NK-92 (cell line): ENCODE data around the gene SLC30A10.
"Not testable (repeated sequence)": the region's sequence is repeated elsewhere in the genome, so short reads cannot be mapped to it uniquely, and the experiment has no call there.

Experiments
- DNase-seq: peaks from one replicate; lab custom pipeline; 2025; ENCODE audit not compliant: unreplicated experiment; lab: John Stamatoyannopoulos, UW

SLC30A10 gene

DNA sequence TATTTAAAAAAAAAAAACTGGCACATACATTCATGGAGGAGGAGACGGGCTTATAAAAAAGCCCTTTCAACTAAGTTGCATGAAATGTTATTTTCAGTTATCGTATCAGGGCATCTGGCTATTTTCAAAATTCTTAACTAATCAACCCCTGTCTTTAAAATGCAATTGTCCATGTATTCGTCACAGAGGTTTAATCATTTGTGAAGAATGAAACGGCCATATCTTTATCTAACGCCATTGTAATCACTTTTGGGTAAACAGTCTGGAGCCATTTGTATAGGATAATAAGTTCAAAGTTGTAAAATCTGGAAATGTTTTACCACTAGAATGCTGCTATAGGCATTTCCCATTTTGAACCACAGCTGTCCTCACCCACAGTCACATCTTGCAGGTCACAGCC is 30.4 kb downstream of the SLC30A10 start:
- no peak for DNase-seq

DNA sequence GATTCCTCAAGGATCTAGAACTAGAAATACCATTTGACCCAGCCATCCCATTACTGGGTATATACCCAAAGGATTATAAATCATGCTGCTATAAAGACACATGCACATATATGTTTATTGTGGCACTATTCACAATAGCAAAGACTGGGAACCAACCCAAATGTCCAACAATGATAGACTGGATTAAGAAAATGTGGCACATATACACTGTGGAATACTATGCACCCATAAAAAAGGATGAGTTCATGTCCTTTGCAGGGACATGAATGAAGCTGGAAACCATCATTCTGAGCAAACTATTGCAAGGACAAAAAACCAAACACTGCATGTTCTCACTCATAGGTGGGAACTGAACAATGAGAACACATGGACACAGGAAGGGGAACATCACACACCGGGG is 36.1 kb downstream of the SLC30A10 start:
- not testable (repeated sequence) for DNase-seq

DNA sequence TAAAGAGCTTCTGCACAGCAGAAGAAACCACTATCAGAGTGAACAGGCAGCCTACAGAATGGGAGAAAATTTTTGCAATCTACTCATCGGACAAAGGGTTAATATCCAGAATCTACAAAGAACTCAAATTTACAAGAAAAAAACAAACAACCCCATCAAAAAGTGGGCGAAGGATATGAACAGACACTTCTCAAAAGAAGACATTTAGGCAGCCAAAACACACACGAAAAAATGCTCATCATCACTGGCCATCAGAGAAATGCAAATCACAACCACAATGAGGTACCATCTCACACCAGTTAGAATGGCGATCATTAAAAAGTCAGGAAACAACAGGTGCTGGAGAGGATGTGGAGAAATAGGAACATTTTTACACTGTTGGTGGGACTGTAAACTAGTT is 36.5 kb downstream of the SLC30A10 start:
- DNase-seq: not testable (repeated sequence)

DNA sequence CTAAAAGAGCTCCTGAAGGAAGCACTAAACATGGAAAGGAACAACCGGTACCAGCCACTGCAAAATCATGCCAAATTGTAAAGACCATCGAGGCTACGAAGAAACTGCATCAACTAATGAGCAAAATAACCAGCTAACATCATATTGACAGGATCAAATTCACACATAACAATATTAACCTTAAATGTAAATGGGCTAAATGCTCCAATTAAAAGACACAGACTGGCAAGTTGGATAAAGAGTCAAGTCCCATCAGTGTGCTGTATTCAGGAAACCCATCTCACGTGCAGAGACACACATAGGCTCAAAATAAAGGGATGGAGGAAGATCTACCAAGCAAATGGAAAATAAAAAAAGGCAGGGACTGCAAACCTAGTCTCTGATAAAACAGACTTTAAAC is 39.7 kb downstream of the SLC30A10 start:
- DNase-seq: not testable (repeated sequence)

DNA sequence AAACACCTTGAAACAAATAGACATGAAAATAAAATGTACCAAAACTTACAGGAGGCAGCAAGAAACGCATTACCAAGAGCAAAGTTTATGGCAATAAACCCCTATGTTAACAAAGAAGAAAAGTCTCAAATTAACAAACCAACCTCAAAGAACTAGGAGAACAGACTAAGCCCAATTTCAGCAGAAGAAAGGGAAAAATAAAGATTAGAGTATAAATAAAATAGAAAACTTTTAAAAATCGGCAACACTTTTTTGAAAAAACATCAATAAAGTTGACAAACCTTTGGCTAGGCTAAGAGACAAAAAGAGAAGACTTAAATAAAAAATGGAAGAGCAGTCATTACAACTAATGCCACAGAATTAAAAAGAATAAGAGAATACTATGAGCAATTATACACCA is 42.7 kb downstream of the SLC30A10 start:
- DNase-seq: no peak

DNA sequence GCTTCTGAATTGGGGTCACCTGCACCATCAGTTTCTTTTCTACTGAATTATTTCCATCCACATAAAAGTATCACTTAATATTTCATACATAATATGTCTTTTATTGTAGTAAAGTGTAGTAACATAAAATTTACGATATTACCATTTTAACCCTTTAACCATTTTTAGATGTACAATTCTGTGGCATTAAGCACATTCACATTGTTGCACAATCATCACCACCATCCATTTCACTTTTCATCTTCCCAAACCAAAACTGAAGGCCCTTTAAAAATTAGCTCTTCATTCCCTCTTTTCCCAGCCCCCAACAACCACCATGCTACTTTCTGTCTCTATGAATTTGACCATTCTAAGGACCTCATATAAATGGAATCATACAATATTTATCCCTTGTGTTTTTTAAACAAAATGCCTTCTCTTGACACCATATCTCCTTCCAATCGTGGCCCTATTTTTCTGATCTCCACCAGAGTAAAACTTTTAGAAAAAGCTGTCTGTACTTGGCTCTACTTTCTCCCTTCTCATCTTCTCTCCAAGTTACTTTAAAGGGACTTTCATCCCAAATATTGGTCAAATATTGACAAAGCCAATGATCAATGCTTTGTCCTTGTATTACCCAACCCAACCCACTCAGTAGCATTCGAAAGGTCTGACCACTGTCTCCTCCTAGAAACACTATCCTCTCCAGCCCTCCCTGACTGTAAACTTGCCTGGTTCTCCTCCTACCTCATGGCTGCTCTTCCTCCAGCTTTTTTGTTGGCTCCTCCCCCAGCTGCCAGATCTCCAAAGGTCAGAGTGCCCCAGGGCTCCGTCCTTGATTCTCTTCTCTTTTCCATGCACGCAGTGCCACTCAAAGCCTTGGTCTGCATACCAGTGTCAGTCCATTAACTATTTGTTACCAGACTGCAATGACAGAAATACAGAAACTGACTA is 44.7 kb downstream of the SLC30A10 start:
- no peak for DNase-seq

DNA sequence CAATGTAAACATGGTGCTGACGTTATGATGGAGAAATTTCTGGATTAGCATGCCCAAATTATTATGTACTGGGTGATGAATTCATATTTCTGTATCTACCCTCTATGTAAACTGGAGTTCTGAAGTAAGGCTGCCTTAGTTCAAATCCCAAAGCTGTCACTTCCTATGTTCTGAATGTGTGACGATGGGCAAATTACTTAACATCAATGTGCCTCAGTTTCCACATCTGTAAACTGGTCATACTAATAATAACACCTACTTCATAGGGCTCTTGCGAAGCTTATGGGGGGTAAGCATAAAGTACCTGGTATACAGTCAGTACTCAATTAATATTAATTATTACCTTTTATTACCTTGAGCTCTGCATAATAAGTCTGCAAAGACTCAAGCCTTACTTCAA is 45.6 kb downstream of the SLC30A10 start:
- no peak for DNase-seq

DNA sequence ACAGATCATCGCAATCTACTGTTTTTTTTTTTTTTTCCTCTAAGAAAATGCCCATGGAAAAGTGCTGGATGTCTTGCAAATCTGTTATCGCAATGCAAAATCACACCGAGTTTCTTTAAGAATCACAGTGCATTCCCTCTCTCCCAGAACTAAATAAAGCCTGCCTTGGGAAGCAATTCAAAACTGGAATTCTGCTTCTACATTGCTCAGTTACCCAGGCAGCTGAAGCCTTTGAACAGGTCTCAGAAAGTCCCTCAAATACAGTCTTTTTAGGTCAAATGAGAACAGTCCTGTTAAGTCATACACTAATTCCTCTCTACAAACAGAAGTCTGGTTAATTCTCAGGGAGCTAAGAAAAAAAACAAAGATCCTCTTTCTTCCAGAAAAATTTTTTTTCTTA is 46.3 kb downstream of the SLC30A10 start:
- DNase-seq: no peak

DNA sequence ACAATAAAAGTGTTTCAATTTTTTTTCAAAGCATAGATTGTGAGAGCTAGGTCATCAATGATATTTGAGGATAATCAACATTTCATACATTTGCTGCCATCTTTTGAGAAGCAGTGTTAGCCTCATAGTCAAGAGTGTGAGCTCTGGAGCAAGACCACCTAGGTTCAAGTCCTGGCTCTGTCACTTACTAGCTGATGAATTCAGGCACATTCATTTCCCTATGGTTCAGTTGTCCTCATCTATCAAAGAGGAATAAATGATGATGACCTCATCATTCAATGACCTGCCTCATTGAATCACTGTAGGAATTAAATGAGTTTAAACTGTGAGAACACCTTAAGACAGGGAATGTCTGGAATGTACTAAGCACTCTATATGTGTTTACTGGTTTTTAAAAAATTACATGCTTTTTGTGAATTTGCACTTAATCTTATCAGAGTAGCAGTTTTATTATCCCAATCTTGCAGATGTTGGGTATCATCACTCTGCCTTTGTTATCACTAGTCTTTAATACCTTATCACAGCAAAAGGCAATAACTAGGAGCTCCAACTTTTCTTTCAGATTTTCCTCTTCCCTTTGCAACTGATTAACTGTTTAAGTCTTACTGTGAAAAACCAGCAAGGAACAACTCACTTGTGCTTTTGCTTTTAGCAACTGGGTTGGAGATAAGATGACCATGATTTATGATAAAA is 47.4 kb downstream of the SLC30A10 start:
- DNase-seq: no peak

DNA sequence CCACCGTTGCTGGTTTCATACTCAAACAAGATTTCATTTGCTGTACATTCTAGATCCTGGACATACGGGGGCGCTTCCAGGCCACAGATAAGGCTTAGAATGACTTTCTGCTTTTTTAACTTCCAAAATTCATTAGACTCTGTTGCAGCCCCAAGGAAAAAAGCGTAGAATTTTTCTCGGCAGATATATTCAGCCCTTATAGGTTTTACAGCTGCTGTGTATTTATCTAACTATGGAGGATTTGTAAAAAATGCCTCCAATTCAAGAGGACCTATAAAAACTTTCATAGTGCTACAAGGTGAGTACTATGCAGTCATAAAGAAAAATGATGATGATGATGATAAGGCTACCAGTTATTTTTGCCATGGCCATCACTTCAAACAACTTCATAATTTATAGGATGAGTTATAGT is 51.6 kb downstream of the SLC30A10 start:
- DNase-seq: no peak

DNA sequence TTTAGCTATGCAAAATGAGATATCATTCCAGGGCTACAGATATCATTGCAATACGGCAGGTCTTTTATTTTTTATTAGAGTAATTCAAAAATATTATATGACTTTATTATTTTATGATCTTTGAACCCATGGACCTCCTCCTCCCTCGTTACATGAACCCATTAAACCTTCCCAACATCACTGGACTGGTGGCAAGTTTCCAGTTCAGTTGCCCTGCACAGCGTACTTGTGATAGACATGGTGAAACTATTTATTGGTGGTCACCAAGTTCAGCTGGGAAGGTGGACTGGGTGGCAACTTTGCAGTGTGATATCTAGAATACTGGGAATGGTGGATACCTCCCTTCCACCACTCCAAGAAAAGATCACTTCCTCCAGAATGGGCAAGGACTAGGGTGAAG is 52.5 kb downstream of the SLC30A10 start:
- DNase-seq: no peak

DNA sequence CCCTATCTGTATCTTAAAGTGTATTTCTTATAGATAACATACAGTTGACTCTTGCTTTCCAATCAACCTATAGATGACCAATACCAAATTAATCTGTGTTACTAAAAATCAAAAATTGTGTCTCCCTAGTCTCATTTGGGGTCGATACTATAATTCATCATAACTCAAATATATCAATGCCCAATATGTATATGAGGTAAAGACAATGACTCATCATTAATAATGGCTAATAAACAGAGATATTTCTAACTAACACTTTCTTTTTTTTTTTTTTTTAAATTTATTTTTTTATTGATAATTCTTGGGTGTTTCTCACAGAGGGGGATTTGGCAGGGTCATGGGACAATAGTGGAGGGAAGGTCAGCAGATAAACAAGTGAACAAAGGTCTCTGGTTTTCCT is 55.8 kb downstream of the SLC30A10 start:
- not testable (repeated sequence) for DNase-seq

DNA sequence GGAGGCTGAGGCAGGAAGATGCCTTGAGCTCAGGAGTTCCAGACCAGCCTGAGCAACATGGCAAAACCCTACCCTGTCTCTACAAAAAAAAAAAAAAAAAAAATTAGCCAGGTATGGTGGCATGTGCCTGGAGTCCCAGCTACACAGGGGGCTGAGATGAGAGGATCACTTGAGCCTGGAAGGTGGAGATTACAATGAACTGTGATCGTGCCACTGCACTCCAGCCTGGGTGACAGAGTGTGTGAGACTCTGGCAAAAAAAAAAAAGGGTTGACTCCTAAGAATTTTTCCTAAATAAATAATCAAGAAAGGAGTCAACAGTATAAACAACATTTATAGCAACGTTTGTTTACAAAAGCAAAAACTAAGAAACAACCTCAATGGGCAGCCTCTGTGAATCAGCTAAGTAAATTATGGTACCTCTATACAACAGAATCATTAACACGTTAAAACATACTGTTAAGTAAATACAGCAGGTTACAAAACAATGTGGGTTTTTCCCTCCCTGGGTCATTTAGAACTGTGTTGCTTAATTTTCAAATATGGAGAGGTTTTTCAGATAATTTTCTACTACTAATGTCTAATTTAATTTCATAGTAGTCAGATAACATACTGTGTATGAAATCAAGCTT is 56.8 kb downstream of the SLC30A10 start:
- DNase-seq: no peak

DNA sequence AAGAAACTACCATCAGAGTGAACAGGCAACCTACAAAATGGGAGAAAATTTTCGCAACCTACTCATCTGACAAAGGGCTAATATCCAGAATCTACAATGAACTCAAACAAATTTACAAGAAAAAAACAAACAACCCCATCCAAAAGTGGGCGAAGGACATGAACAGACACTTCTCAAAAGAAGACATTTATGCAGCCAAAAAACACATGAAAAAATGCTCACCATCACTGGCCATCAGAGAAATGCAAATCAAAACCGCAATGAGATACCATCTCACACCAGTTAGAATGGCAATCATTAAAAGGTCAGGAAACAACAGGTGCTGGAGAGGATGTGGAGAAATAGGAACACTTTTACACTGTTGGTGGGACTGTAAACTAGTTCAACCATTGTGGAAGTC is 59.7 kb downstream of the SLC30A10 start:
- not testable (repeated sequence) for DNase-seq
